Measurements from ENCODE around the gene HSPB6. TPM values are rescaled to one million over a fixed set of nuclear protein-coding genes. Genes with fewer than 3 reads are reported as not detected.
A peak's percentile ranks its signal among the peaks of the same experiment; 100 is the strongest.

HSPB6 gene
- total and polyA plus RNA-seq, 8 donors = 3.4 to 59.8 (median 14.8) TPM

DNA sequence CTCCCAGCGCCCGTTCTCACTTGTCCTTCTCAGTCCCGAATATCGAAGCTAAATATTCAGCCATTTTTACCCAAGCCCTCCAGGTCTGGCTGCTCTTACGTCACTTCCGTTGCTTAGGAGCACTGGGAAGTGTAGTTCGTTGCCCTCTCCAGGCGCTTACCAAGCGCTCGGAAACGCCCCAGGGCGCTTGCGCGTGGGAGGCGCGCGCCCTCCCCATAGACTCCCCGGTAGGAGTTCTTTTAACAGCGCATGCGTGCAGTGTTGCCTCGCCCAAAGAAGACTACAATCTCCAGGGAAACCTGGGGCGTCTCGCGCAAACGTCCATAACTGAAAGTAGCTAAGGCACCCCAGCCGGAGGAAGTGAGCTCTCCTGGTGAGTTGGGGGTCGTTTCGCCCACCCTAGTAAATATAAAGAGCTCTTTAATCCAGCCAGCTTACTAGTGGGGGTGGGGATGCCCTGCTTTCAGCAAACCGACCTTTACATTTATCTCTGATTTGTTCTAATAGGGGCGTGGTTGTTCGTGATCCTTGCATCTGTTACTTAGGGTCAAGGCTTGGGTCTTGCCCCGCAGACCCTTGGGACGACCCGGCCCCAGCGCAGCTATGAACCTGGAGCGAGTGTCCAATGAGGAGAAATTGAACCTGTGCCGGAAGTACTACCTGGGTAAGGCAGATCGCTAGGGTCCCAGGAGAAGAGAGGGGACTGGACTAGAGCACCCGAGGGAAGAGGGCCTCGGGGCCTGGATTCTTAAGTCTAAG is 11.3 kb downstream of the HSPB6 start, which contains the start of the genes PSENEN and U2AF1L4:
TSS of gene PSENEN (plus strand) at position 324 of the 759 bp plus-strand sequence. CDS start at position 604, 280 bp downstream.
TSS of gene U2AF1L4 (minus strand) at position 91 of the 759 bp plus-strand sequence. CDS start at position 64, 27 bp downstream.
- H3K4me1 ChIP-seq = peaks cover 6 to 25% (median 7%) of the 10 kb centered on the region in 3 donors
- DNase-seq (peak; percentile 92 to 99 (median 98)), FAIRE-seq (peak; percentile 95), ATAC-seq (peak; percentile 73 to 85 (median 80))
- H3K36me3 ChIP-seq = no peaks in the 10 kb centered on the region
- no peak for TF ChIP-seq CTCF (IDR thresholded peaks at IDR 0.05)
- H3K27ac ChIP-seq = peak within 1 kb of the TSS; percentile 100
- intact Hi-C loops (cut with DNase I) = no loop called here
- no peaks in the 10 kb centered on the region for H3K27me3 ChIP-seq
- H3K4me3 ChIP-seq = peak within 1 kb of the TSS; percentile 81 to 99 (median 83)
- H3K9me3 ChIP-seq = no peaks in the 10 kb centered on the region
- WGBS, 2 donors = 0 to 1% methylated on average over 40 of the region's 40 CpGs

DNA sequence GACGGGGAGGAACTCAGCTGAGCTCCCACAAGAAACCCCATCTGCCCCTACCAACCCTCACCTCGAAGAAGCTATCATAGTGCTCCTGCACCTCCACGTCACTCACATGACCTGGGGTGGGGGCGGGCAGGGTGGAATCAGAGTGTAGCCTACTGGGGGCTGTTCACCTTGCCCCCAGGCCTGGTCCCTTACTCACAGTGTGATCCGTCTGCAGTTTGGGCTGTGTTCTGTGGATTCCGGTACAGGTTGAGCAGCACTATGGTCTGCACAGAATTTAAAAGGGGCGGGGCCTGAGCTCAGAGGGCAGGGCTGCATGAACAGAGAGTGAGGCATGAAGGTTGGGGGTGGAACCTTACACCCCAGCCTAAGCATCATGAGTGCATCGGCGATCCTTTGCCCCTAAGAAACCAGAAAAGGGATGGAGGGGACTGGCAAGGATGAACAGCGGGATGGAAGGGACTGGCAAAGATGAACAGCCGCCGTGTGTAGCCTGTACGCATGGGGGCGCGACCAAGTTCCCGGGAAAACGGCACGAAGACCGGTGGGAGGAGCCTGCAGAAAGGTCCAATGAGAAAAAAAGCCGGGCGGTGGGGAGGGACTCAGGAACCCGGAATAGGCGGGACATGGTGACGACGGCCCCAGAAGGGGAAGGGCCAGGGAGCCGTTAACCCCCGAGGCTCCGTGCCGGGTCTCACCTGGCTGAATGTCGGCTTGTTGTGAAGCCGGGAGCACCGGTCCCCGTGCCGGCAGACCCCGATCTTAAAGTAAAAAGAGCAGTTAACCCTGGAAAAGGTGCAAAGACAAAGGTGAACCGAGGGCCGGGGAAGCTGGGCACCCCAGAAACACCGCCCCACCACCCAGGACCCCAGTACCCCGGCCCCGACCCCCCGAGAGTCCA is 12.2 kb downstream of the HSPB6 start:
- ATAC-seq (peak; percentile 70 to 82 (median 72)), DNase-seq (peak; percentile 87 to 97 (median 95)), FAIRE-seq (no peak)
- TF ChIP-seq CTCF (IDR thresholded peaks at IDR 0.05) = no peak
- Histone ChIP-seq H3K9me3 (no peaks in the 10 kb centered on the region), H3K27ac (peak overlapping the region; percentile 100), H3K27me3 (no peaks in the 10 kb centered on the region), H3K4me3 (peak overlapping the region; percentile 81 to 99 (median 83)), H3K36me3 (no peaks in the 10 kb centered on the region), H3K4me1 (peaks cover 7 to 25% (median 10%) of the 10 kb centered on the region in 3 donors)
- 8 to 9% methylated on average over 41 of the region's 41 CpGs for WGBS, 2 donors
- intact Hi-C loops (cut with DNase I) = no loop called here

DNA sequence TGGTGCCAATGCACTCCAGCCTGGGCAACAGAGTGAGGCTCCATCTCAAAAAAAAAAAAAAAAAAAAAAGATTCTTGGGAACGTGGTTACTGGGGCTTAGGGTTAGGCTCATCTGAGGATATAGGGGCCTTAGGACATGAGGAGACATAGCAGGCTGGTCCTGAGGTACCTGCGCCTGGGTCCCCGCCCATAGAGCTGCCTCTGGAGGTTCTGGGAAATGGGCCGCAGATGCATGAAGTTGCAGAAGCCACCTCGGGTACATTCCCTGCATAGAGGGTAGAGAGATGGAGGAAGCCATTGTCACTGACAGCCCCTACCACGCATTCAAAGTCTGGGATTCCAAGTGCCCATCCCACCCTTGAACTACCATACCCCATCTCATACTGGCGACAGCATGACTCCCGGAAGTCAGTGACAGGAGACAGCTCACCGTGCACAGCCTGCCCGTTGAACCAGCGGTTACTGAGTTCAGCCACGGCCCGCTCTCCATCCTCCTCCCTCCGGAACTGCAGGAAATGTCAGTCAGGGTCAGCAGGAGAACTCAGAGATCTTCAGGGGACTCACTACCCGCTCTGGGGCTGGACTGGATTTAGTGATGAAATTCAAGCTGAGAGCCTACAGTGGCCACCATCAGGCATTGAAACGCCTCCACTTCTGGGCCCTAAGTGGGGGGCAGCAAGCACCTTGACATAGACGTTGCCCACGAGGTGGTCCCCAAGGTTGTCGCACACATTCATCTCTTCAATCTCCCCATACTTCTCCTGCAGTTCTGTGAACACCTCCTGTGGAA is 13.0 kb downstream of the HSPB6 start:
- Histone ChIP-seq H3K27me3 (no peaks in the 10 kb centered on the region), H3K27ac (no peak overlapping the region), H3K4me1 (peaks cover 7 to 16% (median 10%) of the 10 kb centered on the region in 3 donors), H3K4me3 (peak overlapping the region in 1 of 4 donors; percentile 85), H3K36me3 (no peaks in the 10 kb centered on the region), H3K9me3 (no peaks in the 10 kb centered on the region)
- intact Hi-C loops (cut with DNase I) = no loop called here
- TF ChIP-seq CTCF (IDR thresholded peaks at IDR 0.05) = no peak
- WGBS, 2 donors = 84 to 87% methylated on average over 19 of the region's 19 CpGs
- FAIRE-seq = no peak
- peak in 2 of 6 donors; percentile 42 to 43 for DNase-seq
- ATAC-seq = no peak

DNA sequence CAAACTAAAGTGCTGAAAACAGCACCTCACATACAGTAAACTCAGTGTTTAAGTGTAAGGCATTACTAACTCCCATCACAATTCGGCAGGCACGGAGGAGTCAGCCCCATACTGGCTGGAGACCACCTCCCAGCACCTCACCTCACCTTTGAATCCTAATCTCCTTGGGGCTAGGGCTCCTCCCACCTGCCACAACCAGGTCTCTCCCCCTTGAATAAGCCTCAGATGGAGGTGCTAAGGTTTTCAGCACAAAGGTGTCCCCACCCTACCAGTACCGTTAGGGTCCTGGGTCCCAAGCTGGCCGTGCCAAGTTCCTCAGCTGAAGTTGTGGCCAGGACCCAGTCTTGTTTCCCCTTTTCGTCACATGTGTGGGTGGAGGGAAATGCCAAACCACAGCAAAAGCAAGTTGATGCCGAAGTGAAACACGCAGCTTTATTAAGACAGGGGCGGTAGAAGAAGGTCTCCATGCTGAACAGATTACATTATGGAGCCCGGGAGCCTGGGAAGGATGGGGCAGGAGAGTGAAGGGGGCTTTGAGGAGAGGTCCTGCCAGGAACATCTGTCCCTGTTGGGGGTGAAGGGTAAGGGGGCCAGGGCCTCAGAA is 14.6 kb downstream of the HSPB6 start, which contains the start of gene IGFLR1:
TSS of gene IGFLR1 (minus strand) at position 332 of the 604 bp plus-strand sequence. CDS start 1,272 bp downstream, outside the sequence.
- WGBS, 2 donors = 84 to 91% methylated on average over 9 of the region's 9 CpGs
- no peak for ATAC-seq
- DNase-seq = peak in 1 of 6 donors; percentile 30
- no peaks in the 10 kb centered on the region for H3K27me3 ChIP-seq
- peak within 1 kb of the TSS in 2 of 4 donors; percentile 55 to 60 for H3K4me3 ChIP-seq
- peak within 1 kb of the TSS; percentile 78 to 85 (median 82) for H3K27ac ChIP-seq
- no peak for FAIRE-seq
- peaks cover 4 to 13% (median 10%) of the 10 kb centered on the region in 3 donors for H3K4me1 ChIP-seq
- H3K9me3 ChIP-seq = no peaks in the 10 kb centered on the region
- intact Hi-C loops (cut with DNase I) = no loop called here
- no peak for TF ChIP-seq CTCF (IDR thresholded peaks at IDR 0.05)
- peaks cover 0 to 5% (median 3%) of the 10 kb centered on the region in 3 donors for H3K36me3 ChIP-seq
